HL-60 (cell line): ENCODE data around the gene IGLL5.

ENCODE experiments used
- CTCF ChIP-seq: IDR thresholded peaks from one replicate; pipeline ENCODE4 v1.5.1; 2011; ENCODE audit warnings: low read length, control low read depth, inconsistent platforms; ENCODE audit not compliant: insufficient read depth
- GABPA ChIP-seq: IDR thresholded peaks from 2 replicates; pipeline ENCODE4 v1.6.1; 2012; ENCODE audit warnings: low read depth
- POLR2AphosphoS5 ChIP-seq: IDR thresholded peaks from 2 replicates; pipeline ENCODE4 v1.6.1; 2012; ENCODE audit warnings: low read depth
- REST ChIP-seq: IDR thresholded peaks from 2 replicates; pipeline ENCODE4 v1.6.1; 2012; ENCODE audit warnings: low read depth; ENCODE audit not compliant: insufficient replicate concordance
- SPI1 ChIP-seq: IDR thresholded peaks from 2 replicates; pipeline ENCODE4 v1.6.1; 2012; ENCODE audit warnings: low read depth, mild to moderate bottlenecking, borderline replicate concordance

GRCh38 chr22:22930222-22930497, 42.5 kb downstream of the IGLL5 start:
- no peak for TF ChIP-seq POLR2AphosphoS5
- no peak for TF ChIP-seq CTCF
- TF ChIP-seq REST: no peak
- no peak for TF ChIP-seq GABPA
- TF ChIP-seq SPI1: no peak
